Stimulated activated CD8-positive, alpha-beta memory T cell treated with anti-CD3 and anti-CD28 coated beads, Interleukin-7, amount 100 ng/mL, for 48 hours (primary cell): Measurements from ENCODE around the gene OPCML.

Source experiments
- DNase-seq, 2 donors: peaks; one replicate each; pipeline ENCODE4 v3.0.0-alpha.2; 2020; ENCODE audit warnings: low read depth in 1 of 2; ENCODE audit errors: extremely low read depth in 1 of 2

The OPCML gene

DNA sequence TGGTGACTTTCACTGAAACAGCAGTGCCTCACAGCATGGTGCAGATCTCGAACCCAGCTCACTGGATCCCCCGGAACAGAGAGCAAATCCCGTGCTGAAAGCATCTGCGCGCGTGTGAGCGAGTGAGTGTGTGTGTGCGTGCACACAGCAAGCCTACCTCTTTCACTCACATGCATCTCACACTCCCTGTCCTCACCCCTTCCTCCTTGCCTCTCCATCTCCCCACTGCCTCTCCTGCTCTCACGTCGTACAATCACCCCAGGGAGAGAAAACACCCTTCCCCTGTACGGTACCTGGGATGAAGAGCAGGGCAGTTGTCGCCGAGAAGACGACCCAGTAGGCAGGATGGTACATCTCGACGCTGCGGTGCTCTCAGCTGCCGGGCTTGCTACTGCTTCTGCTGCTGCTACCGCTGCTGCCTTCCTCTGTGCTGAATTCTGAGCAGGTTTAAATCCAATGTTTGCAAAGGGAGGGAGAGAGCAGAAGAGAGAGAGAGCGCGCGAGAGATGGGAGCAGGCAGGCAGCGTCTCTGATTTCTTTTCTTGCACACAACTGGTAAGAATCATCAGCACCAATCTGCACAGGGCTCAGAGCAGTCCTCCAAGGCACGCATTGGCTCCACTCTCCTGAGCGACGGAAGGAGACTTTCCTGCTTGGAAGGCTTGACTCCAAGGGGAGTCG lies at the start of gene OPCML:
OPCML (minus strand) TSS at position 531 of the 681 bp plus-strand sequence.
- DNase-seq: no peak

DNA sequence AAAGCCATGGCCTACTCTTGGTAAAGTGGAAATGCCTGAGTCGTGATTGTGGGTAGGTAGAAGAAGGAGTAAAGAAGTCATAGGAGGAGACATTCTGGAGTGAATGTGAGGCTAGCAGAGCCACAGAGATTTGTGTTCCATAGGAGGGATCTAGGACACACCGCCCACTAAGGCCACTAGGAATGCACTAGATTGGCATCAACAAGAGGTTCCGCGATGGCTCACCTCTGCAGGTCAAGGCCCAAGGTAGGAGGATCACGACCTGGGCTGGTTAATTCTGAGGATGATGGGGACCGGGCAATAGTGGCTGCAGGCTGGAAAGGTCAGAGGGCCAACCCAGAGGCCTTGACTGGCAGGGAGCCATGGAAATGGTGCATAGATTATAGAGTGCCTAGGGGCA lies 48.8 kb upstream of the OPCML start:
- no peak for DNase-seq

DNA sequence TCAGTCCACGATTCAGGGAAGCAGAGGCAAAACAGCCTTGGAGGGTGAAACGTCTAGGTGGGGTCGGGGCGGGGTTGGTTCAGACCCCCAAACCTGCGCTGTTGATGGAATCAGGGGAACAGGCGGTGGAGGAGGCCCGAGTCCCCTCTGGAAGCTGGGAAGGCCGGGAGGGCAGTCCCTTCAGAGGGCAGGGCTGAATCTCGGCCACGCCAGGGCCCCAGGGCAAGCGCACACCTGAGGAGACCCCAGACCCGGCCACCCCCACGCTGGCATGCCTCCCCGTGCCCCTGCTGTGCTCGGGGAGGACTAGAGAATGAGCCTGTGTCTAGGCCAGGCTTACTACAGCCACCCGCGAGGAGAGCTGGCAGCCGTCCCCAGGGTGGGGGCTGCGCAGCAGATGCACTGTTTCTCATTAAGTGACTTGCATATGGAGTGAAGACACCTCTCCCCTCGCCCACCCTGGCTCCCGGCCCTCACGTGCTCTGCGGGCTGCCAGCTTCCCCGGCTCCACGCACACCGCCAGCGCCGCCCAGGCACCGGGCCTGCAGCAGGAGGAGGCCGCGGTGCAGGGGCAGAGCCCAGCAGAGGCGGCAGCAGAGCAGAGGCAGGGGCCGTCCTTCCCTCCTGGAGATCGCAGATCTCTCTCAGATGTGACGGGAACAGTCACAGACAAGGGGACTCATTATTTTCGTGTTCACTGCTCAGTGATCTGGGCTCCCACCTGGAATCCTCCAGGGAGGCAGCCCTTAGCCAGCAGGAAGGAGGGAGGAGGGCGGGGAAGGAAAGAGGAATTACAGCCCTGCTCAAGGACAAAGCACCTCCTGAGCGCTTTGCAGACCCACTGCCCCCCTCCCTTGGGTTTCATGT lies 47.1 kb upstream of the OPCML start:
- DNase-seq: no peak

DNA sequence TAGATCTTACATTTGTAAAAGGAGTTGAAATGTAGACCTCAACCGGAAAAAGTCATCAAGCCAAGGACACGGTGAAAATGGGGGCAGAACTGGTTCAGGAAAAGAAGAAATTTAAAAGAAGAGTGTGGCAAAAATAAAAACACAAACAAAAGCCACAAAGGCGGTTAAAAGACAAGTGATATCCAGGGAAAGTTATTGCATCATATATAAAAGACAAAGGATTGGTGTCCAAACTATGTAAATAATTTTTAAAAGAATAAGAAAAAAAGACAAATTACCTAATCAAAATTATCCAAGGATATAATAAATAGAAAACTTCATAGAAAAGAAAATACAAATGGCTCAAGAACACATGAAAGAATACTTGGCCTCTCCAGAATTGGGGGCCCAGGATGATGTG lies 45.1 kb upstream of the OPCML start:
- no peak for DNase-seq

DNA sequence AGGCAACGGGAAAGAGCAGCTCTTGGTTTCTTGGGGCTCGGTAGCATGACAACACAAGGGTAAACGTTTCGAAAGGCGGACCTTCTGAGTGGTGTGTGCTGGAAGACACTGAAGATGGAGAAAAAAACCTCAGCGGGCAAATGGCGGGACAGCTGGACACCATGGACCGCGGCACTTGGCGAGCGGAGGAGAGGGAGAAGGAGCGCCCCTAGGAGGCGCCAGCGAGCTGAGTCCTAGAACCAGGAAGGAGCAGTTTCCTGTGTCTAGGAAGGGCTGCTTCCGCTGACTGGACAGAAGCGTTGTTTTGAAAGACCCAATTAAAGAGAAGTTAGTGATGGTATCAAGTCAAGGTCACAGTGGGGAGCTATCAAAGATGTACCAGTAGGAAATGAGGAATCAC lies 44.0 kb upstream of the OPCML start:
- DNase-seq: no peak

DNA sequence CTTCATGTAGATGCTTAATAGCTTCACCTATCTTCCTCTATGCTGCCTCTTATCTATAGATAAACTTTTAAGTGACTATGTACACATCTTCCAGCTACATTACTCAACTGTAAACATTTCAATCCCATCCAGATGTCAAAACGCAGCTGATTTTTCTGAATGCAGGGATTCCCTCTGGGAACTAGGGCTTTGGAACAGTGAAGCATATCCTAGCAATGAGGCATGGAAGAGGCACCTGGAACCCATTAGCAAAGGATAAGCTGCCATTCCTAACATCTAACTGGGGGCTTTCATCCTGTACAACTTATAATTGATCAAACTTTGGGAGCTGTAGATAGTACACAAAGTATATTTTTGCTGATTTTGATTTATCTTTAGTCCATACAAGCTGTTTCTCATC lies 40.8 kb upstream of the OPCML start:
- no peak for DNase-seq

DNA sequence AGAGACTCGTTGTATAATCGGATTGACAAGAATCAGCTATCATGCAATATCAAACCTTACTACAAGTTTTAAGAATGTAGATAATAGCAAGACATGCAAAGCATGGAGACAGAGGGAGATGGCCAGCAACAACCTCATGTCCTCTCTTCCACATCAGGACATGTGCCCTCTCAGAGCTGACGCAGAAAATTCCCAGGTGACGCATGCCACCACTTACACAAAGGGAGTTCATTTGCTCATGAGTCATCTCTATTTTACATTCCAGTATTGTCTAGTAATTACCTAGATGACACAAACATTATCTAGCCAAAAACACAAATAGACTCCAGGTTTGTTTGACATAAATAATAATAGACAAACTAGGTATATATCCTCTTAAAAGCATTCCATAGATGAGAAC lies 38.1 kb upstream of the OPCML start:
- no peak for DNase-seq

DNA sequence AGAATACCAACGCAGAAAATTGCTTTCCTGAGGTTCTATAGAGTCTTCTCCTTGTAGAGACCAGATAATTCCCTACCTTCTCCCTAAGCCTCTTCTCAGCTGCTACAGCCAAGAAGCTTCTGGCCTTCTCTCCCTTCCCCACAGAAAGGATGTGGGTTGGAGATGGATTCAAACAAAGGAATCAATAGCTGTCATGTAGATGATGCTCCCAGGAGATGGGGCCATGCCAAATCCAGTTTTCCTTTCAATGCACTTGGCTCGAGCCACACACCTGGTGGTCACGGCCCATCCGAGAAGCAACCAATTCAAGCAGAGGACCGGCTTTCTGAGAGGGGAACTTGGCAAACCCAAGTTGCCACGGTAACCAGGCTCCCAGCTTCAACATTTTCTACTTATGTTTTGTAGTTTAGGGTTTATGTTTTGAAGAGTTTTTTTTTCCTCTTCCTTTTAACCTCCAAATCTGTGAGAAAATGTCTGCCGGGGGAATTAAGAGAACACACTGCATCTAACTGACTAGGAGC lies 31.3 kb upstream of the OPCML start:
- DNase-seq: no peak

DNA sequence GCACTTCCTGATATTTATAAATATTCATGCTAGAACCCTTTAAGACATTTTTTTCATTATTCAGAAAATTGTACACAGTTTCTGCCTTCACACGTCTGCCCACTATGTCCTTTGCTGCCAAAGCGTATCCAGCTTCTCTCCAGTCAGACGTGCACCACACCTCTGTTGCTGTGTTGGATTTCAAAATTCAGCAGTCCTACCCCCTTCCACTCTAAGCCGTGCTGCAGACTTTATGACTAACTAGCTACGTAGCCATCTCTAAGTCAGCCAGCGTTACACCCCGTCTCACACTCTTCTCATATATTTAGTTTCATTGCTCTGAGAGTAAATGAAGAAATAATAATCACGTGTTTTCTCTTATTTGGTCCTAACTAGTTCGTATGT lies 28.2 kb upstream of the OPCML start:
- no peak for DNase-seq

DNA sequence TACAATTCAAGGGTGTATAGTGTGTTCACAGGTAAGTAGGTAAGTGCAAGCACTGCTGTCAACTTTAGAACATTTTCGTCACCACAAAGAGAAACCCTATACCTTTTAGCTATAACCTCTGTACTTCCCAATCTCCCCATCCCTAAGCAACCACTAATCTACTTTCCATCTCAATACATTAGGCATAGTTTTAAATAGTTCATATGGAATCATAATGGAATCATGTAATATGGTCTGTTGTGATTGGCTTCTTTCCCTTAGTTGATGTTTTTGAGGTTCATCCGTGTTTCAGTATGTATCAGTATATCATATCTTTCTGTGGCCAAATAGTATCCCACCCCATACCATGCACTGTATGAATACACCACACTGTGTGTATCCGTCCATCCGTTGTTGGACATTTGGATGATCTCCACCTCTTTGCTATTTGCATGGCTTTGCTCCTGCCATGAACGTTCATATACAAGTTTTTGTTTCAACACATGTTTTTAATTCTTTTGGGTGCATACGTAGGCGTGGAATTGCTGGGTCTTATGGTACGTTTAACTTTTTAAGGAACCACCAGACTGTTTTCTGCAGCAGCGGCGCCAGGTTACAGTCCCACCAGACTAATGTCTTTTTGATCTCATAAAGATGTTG lies 27.7 kb upstream of the OPCML start:
- no peak for DNase-seq

DNA sequence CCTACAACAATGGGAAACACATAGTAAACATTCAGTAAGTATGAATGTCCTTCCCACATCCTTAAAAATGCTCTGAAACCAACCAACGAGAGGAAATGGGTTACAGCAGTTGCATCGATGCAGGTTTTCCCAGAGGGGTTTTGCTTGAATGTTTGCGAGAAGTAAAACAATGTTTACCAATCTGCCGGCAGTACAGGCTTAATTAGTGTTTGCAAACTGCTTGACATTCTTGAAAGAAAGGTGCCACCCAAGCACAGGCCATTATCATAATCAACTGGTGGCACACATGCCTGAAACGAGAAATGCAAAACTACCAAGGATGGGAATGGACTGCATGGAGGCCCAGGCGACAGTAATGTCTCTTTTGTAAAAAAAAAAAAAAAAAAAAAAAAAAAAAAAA lies 27.1 kb upstream of the OPCML start:
- no peak for DNase-seq

DNA sequence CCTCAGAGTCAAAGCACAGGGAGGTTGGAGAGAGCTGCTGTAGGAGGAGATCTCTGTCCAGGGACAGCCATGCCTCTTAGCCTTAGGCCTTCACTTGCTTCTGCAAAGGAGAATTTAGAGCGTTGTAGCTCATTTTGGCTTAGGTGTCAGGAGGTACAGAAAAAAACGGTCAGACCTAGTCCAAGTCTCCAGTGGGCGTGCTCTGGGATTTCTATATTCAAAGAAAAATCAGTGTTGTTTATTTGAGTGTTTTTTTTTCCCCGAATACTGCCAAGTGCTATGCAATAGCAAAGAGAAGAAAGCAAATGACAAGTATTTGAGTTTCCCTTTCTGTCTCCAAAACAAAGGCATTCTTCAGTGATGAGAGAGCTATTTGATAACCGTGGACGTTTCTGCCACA lies 22.7 kb upstream of the OPCML start:
- DNase-seq: no peak

DNA sequence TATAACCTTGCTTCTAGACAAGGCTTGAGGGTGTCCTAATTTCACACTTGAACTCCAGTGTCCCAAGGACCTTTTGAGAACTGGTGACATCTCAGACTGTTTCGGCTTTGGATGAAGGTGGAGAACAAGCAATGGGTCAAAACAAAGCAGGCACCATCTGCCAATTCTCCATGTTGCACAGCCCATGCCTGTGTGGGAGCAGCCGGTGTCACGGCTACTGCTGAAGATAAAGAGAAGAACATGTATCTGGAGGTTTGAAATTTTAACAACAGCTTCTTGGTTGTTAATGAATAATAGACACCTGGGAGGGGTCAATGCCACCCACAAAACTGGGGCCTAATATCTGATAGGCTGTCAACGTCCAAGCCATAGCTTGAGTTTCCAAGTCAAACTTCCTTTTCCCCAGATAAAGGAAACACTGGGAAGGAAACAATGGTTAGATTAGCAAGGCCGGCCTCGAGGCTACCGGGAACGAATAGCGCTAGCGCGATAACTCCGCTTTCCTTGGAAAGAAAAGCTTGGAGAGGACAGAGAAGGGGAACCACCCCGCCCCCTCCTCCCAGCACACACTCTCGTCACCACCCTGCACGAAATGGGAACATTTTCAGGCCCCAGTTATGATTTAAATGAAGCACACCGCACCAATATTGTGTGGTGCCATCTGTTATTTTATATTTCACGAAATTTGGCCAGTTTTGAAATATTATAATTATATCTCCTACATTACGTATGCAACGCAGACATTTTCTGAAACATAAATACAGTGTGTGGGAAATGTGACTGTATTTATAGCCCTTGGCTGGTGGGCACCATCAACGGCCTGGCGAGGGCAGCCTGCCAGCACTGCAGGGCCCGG lies 21.8 kb upstream of the OPCML start:
- DNase-seq: no peak

DNA sequence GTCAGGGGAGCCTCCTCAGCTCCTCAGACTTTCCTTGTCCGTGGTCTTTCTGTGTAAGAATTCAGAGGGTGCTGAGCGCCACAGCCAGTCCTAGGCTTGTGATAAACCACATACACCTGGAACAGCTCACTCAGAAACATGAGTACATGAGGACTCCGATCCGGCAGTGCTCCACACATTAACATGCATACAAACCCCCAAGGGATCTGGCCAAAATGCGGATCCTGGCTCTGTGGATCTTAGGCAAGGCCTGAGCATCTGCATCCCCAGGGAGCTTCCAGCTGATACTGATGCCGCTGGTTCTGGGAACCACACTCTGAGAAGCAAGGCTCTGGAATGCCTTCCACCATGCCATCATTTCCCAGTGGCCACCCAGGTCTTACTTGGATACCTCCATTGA lies 20.6 kb upstream of the OPCML start:
- DNase-seq: no peak

DNA sequence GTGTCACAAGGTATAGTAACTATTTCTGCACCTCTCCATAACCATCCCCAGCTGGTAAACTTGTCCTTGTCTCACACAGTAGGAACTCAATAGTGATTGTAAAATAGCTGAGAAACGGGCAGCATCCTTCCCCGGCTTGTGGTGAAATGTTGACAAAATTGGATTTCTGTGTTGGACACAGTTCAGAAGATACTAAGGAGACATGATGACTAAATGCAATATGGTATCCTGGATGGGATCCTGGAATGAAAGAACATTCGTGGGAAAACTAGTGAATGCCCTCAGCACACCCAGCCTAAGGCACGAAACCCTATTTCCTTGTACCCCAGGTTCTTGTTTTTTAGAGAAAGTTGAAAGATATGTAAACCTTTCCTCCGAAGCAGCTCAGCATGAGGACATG lies 18.8 kb upstream of the OPCML start:
- DNase-seq: no peak

DNA sequence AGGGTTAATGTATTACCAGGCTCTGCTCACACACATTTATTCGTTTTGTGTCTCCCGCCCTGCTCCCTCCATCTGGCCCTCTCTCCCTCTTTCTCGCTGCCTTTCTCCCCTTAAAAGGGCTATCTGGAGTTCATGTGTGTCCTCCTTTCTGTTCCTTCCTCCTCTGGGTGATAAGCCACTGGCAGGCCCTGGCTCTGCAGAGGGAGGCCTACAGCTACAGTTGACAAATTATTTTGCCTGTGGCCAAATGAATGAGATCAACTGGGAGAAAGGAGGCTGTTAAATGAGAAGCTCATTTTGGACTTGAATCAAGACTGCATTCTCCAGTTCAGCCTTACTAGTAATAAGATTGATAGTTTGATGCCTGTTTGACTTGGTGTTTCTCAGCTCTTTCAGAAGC lies 17.5 kb upstream of the OPCML start:
- no peak for DNase-seq

DNA sequence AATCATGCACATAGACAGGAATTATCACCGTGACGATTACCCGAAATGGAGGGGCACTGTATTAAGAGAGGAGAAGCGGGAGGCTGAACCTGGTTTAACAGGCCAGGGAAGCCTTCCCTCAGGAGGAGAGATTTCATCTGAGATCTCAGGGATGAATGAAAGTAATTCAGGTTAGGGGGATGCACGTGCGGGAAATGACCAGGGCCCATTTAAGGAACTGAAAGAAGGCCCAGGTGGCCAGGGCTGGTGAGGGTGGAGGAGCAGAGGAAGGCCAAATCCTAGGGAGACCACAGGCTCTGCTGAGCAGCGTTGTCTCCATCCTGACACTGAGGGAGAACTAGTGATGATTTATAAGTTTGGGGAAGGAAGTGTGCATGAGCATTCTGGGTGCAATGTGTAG lies 16.3 kb upstream of the OPCML start:
- no peak for DNase-seq

DNA sequence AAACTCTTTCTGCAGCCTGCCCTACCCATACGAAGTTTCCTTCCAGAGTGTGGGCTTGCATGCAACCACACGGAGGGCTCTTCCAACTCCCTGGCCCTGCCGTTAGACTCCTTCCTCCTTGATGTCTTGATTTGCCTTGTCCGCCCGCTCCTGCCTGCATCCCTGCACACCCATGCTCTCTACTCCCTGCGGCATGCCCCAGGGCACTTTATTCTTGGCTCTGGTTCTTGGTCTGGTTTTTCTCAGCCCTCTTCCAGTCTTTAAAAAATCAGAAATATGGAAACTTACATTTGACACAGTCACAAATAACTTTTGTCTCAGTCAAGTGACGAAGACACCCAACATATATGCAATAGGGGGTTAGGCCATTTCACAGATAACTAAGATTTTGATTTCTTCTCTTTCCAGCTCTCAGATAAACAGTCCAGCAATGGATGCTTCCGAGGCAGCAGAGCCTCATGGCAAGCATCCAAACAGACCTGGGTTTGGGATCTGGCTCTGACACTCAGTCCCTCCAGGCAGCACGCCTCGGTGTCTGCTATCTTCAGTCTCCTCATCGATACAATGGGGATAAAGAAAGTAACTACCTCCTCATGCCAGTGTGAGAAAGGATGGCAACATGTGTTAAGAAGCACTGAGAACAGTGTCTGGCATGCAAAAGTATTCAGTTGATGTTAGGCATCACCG lies 15.7 kb upstream of the OPCML start:
- no peak for DNase-seq

DNA sequence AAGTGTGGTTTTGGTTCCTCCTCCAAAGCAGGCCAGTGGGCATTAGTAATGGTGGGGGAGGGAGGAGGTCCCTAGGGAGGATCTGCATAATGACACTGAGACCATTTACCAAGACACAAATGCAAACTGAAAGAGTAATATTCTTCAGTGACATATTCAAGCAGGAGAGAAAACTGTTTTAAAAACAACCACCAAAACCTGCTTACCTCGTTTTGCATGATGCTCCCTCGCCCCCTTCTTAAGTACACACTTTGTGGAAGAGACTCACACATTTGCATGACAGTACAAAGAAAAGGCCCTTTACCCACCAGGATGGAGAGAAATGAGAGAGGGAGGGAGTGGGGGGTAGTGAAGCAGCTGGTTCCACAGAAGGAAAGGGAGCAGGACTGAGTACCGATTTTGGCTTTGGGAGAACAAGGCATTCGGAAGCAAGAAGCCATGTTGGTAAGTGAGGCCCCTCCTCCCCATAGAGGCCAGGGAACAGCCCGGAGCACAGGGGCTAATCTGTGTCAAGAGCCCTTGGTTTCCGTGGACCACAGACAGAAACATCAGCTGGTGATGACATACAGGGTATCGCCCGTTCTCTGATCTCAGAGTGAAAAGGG lies 13.0 kb upstream of the OPCML start:
- DNase-seq: no peak

DNA sequence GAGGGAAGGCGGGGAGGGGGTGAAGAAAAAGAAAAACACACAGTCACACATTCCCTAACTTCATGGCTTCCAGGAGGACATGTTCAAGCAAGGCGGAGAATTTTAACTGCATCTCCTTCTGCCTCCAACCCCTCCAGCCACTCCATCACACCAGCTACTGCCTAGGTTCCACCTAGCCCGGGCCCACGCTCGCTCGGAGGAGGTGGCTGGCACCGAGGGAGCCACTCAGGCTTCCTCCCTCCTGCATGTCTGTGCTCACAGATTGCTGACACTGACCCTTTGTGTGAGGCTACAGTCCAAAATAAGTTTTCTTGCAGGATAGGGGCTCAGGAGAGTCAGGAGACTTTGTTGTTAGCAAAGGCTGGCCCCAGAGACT lies 9.4 kb upstream of the OPCML start:
- DNase-seq: no peak
